Activated naive CD4-positive, alpha-beta T cell treated with anti-CD3 and anti-CD28 coated beads, Interleukin-2, amount 50 U/mL, for 72 hours (primary cell): ENCODE measurements around the gene KCNMA1. TPM values are rescaled to one million over a fixed set of nuclear protein-coding genes. Genes with fewer than 3 reads are reported as not detected.

Experiments used
- ATAC-seq, 2 donors: fragments of 150-1000 bp; cut with Tn5 transposase; 2 replicates each; pipeline ENCODE4 v1.10.0; 2021; ENCODE audit warnings: mild to moderate bottlenecking in 2 of 2, moderate library complexity in 2 of 2
- DNase-seq, 2 donors: peaks; one replicate each; pipeline ENCODE4 v3.0.0; 2021 to 2022; ENCODE audit warnings: low spot score in 2 of 2
- H3K27ac Mint-ChIP-seq, 2 donors: one replicate each; pipeline ENCODE4 v1.8.0; 2022; ENCODE audit warnings: mild to moderate bottlenecking in 2 of 2, mixed read lengths in 2 of 2
- H3K36me3 Mint-ChIP-seq, 2 donors: one replicate each; pipeline ENCODE4 v1.8.0; 2022; ENCODE audit warnings: mixed read lengths in 2 of 2
- H3K9me3 Mint-ChIP-seq, 2 donors: one replicate each; pipeline ENCODE4 v1.8.0; 2022; ENCODE audit warnings: mixed read lengths in 2 of 2
- total RNA-seq, 2 donors: library from RNA; stranded (reverse); gene quantifications; one replicate each; pipeline ENCODE4 v1.2.3, GENCODE V29; 2022

Gene KCNMA1
- total RNA-seq, 2 donors from 2014 or later: not detected

GRCh38 chr10:77187376-77187999 lies 450.1 kb downstream of the KCNMA1 start:
- no peaks in the 10 kb centered on the region for H3K36me3 Mint-ChIP-seq
- ATAC-seq (no peak), DNase-seq (no peak)
- no peaks in the 10 kb centered on the region for H3K9me3 Mint-ChIP-seq
- H3K27ac Mint-ChIP-seq: no peak overlapping the region

GRCh38 chr10:77186936-77187335 lies 450.7 kb downstream of the KCNMA1 start:
- no peak for DNase-seq
- Mint-ChIP-seq H3K36me3 (no peaks in the 10 kb centered on the region), H3K9me3 (no peaks in the 10 kb centered on the region), H3K27ac (no peak overlapping the region)
- ATAC-seq: no peak

GRCh38 chr10:77185696-77186095 lies 451.9 kb downstream of the KCNMA1 start:
- H3K27ac Mint-ChIP-seq: no peak overlapping the region
- no peaks in the 10 kb centered on the region for H3K9me3 Mint-ChIP-seq
- DNase-seq (no peak), ATAC-seq (no peak)
- H3K36me3 Mint-ChIP-seq: no peaks in the 10 kb centered on the region

GRCh38 chr10:77182803-77183202 lies 454.8 kb downstream of the KCNMA1 start:
- no peaks in the 10 kb centered on the region for H3K9me3 Mint-ChIP-seq
- no peaks in the 10 kb centered on the region for H3K36me3 Mint-ChIP-seq
- DNase-seq: no peak
- H3K27ac Mint-ChIP-seq: no peak overlapping the region
- no peak for ATAC-seq

- Mint-ChIP-seq H3K36me3 (no peaks in the 10 kb centered on the region), H3K27ac (no peak overlapping the region), H3K9me3 (no peaks in the 10 kb centered on the region)
- no peak for DNase-seq
- ATAC-seq: no peak
Observed at GRCh38 chr10:77180794-77181193, 456.8 kb downstream of the KCNMA1 start.

- DNase-seq (no peak), ATAC-seq (no peak)
- Mint-ChIP-seq H3K36me3 (no peaks in the 10 kb centered on the region), H3K9me3 (no peaks in the 10 kb centered on the region), H3K27ac (no peak overlapping the region)
Observed at GRCh38 chr10:77180104-77180503, 457.5 kb downstream of the KCNMA1 start.

GRCh38 chr10:77179015-77179695 lies 458.5 kb downstream of the KCNMA1 start:
- Mint-ChIP-seq H3K9me3 (no peaks in the 10 kb centered on the region), H3K36me3 (no peaks in the 10 kb centered on the region), H3K27ac (no peak overlapping the region)
- no peak for ATAC-seq
- no peak for DNase-seq

GRCh38 chr10:77177589-77177988 lies 460.0 kb downstream of the KCNMA1 start:
- no peaks in the 10 kb centered on the region for H3K9me3 Mint-ChIP-seq
- H3K27ac Mint-ChIP-seq: no peak overlapping the region

GRCh38 chr10:77177161-77177560 lies 460.4 kb downstream of the KCNMA1 start:
- no peaks in the 10 kb centered on the region for H3K9me3 Mint-ChIP-seq

More at GRCh38 chr10:77177589-77177988, 460.0 kb downstream of the KCNMA1 start:
- no peak for ATAC-seq
- DNase-seq: no peak
- H3K36me3 Mint-ChIP-seq: no peaks in the 10 kb centered on the region

GRCh38 chr10:77176232-77176631 lies 461.4 kb downstream of the KCNMA1 start:
- Mint-ChIP-seq H3K27ac (no peak overlapping the region), H3K36me3 (no peaks in the 10 kb centered on the region), H3K9me3 (no peaks in the 10 kb centered on the region)
- DNase-seq (no peak), ATAC-seq (no peak)

More at GRCh38 chr10:77177161-77177560, 460.4 kb downstream of the KCNMA1 start:
- ATAC-seq (no peak), DNase-seq (no peak)
- H3K36me3 Mint-ChIP-seq: no peaks in the 10 kb centered on the region
- no peak overlapping the region for H3K27ac Mint-ChIP-seq

- Mint-ChIP-seq H3K27ac (no peak overlapping the region), H3K36me3 (no peaks in the 10 kb centered on the region), H3K9me3 (no peaks in the 10 kb centered on the region)
- DNase-seq: no peak
- no peak for ATAC-seq
Observed at GRCh38 chr10:77175631-77176222, 461.9 kb downstream of the KCNMA1 start.

- Mint-ChIP-seq H3K36me3 (no peaks in the 10 kb centered on the region), H3K9me3 (no peaks in the 10 kb centered on the region), H3K27ac (no peak overlapping the region)
- ATAC-seq (peak; percentile 43 to 67), DNase-seq (peak; percentile 56 to 71)
Observed at GRCh38 chr10:77173615-77174461, 463.8 kb downstream of the KCNMA1 start.

- ATAC-seq: no peak
- Mint-ChIP-seq H3K27ac (no peak overlapping the region), H3K36me3 (no peaks in the 10 kb centered on the region), H3K9me3 (no peaks in the 10 kb centered on the region)
- DNase-seq: no peak
Observed at GRCh38 chr10:77172086-77172485, 465.5 kb downstream of the KCNMA1 start.

GRCh38 chr10:77168861-77169260 lies 468.7 kb downstream of the KCNMA1 start:
- ATAC-seq (no peak), DNase-seq (no peak)
- no peak overlapping the region for H3K27ac Mint-ChIP-seq
- no peaks in the 10 kb centered on the region for H3K36me3 Mint-ChIP-seq
- H3K9me3 Mint-ChIP-seq: no peaks in the 10 kb centered on the region

GRCh38 chr10:77168161-77168560 lies 469.4 kb downstream of the KCNMA1 start:
- H3K9me3 Mint-ChIP-seq: no peaks in the 10 kb centered on the region
- no peak overlapping the region for H3K27ac Mint-ChIP-seq
- DNase-seq (no peak), ATAC-seq (no peak)
- no peaks in the 10 kb centered on the region for H3K36me3 Mint-ChIP-seq

- DNase-seq (peak in 1 of 2 donors; percentile 41), ATAC-seq (peak in 1 of 2 donors; percentile 64)
- H3K36me3 Mint-ChIP-seq: no peaks in the 10 kb centered on the region
- H3K27ac Mint-ChIP-seq: peak overlapping the region in 1 of 2 donors; percentile 81
- no peaks in the 10 kb centered on the region for H3K9me3 Mint-ChIP-seq
Observed at GRCh38 chr10:77165445-77166208, 472.0 kb downstream of the KCNMA1 start.
